ENCODE results near the gene CAPZB. TPM values are rescaled to one million over a fixed set of nuclear protein-coding genes. Genes with fewer than 3 reads are reported as not detected.

CAPZB gene
- polyA plus RNA-seq, 1 of the 3 experiments (the other 2 are of a cell fraction) = 122 TPM

DNA sequence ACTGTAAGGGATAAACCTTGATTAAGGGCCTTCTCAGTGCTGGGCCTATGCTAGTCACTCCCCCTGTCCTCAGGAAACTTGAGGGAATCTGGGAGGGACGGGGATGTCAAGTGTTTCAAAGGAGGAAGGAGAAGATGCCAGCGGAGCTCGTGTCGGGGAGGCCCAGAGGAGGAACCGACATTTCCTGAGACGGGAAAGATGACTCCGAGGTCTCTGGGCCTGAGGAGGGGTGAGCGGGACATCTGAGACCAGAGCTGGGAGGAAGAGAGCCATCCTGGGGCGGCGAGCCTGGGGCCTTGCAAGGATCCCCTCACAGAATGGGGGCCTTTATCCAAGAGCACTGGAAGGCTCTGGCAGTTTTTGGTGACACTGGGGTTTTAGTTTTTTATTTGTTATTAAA is 162.9 kb downstream of the CAPZB start (continued):
- TF ChIP-seq IRF3 (IDR thresholded peaks at IDR 0.05; ENCODE audit: low read depth, low read length) = no peak
- no peak for TF ChIP-seq RXRA (IDR thresholded peaks at IDR 0.05; ENCODE audit: borderline replicate concordance, low read depth)
- TF ChIP-seq, protein P1, sequence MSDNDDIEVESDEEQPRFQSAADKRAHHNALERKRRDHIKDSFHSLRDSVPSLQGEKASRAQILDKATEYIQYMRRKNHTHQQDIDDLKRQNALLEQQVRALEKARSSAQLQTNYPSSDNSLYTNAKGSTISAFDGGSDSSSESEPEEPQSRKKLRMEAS (IDR thresholded peaks at IDR 0.05; ENCODE audit: low read depth) = no peak
- TF ChIP-seq ELF1 (IDR thresholded peaks at IDR 0.05) = no peak
- TF ChIP-seq TCF12 (IDR thresholded peaks at IDR 0.05) = no peak

- peaks cover 20% of the 10 kb centered on the region for H3K79me2 ChIP-seq (ENCODE audit: insufficient read depth)
- peaks cover 8 to 16% of the 10 kb centered on the region in 2 experiments for H3K36me3 ChIP-seq (replicated peaks in 1 of 2; ENCODE audit: control insufficient read depth in 1 of 2, insufficient read depth in 2 of 2, low read length in 1 of 2)
- H4K20me1 ChIP-seq (ENCODE audit: insufficient read depth) = no peaks in the 10 kb centered on the region
- no peak for TF ChIP-seq NRF1 (IDR thresholded peaks at IDR 0.05; ENCODE audit: low read depth, low read length)
- TF ChIP-seq TAF1 (IDR thresholded peaks at IDR 0.05; ENCODE audit: borderline replicate concordance, low read depth, low read length) = no peak
- TF ChIP-seq EP300 (IDR thresholded peaks at IDR 0.05; ENCODE audit: borderline replicate concordance in 1 of 2, low read depth in 1 of 2, low read length in 1 of 2) = no peak
- no peak for TF ChIP-seq JUND (IDR thresholded peaks at IDR 0.05)
- TF ChIP-seq RAD21 (IDR thresholded peaks at IDR 0.05; ENCODE audit: low read length) = no peak
- WGBS (ENCODE audit: low lambda C conversion rate) = 91% methylated on average over 3 of the region's 3 CpGs
- H2AFZ ChIP-seq (ENCODE audit: low read depth) = no peak overlapping the region
- peaks cover 0 to 2% of the 10 kb centered on the region in 2 experiments; a peak in 1 of 4 replicates for H3K4me1 ChIP-seq (ENCODE audit: control insufficient read depth in 1 of 2, insufficient read depth in 2 of 2, low read depth in 1 of 2, low read length in 1 of 2)
- no peaks in the 10 kb centered on the region for H3K9me3 ChIP-seq
- no peaks in the 10 kb centered on the region for H3K27me3 ChIP-seq (ENCODE audit: insufficient read depth)
- H3K27ac ChIP-seq (ENCODE audit: low read depth in 2 of 2, low read length in 1 of 2) = no peak overlapping the region
- H3F3A ChIP-seq (replicated peaks; ENCODE audit: insufficient read depth) = no peaks in the 10 kb centered on the region
- DNase-seq = no peak
- no peak overlapping the region for H3K4me3 ChIP-seq (ENCODE audit: low read depth in 2 of 2, low read length in 1 of 2)
- H3K4me2 ChIP-seq = no peak overlapping the region
- no peaks in the 10 kb centered on the region for H3K9me2 ChIP-seq
- no peak overlapping the region for H3K9ac ChIP-seq
- POLR2A ChIA-PET = no interaction called here
- CTCF ChIA-PET = no interaction called here
These were observed 164.3 kb downstream of the CAPZB start for GRCh38 chr1:19321071-19321470.

GRCh38 chr1:19319196-19319595 is 166.1 kb downstream of the CAPZB start:
- POLR2A ChIA-PET = no interaction called here
- H3K9me3 ChIP-seq = no peaks in the 10 kb centered on the region
- H4K20me1 ChIP-seq (ENCODE audit: insufficient read depth) = no peaks in the 10 kb centered on the region
- peaks cover 6 to 16% of the 10 kb centered on the region in 2 experiments for H3K36me3 ChIP-seq (replicated peaks in 1 of 2; ENCODE audit: control insufficient read depth in 1 of 2, insufficient read depth in 2 of 2, low read length in 1 of 2)
- no peaks in the 10 kb centered on the region for H3K27me3 ChIP-seq (ENCODE audit: insufficient read depth)
- H3K4me3 ChIP-seq (ENCODE audit: low read depth in 2 of 2, low read length in 1 of 2) = no peak overlapping the region
- H3F3A ChIP-seq (replicated peaks; ENCODE audit: insufficient read depth) = no peaks in the 10 kb centered on the region
- no peak overlapping the region for H3K9ac ChIP-seq
- H3K79me2 ChIP-seq (ENCODE audit: insufficient read depth) = peaks cover 35% of the 10 kb centered on the region
- H3K4me1 ChIP-seq (ENCODE audit: control insufficient read depth in 1 of 2, insufficient read depth in 2 of 2, low read depth in 1 of 2, low read length in 1 of 2) = peaks cover 0 to 2% of the 10 kb centered on the region in 2 experiments; a peak in 1 of 4 replicates
- H3K4me2 ChIP-seq = no peak overlapping the region
- H3K27ac ChIP-seq (ENCODE audit: low read depth in 2 of 2, low read length in 1 of 2) = no peak overlapping the region
- WGBS (ENCODE audit: low lambda C conversion rate) = 85% methylated on average over 3 of the region's 3 CpGs
- no peak for DNase-seq
- H3K9me2 ChIP-seq = no peaks in the 10 kb centered on the region
- H2AFZ ChIP-seq (ENCODE audit: low read depth) = no peak overlapping the region
- CTCF ChIA-PET = no interaction called here
- TF ChIP-seq RAD21 (IDR thresholded peaks at IDR 0.05; ENCODE audit: low read length) (no peak), MEF2A (IDR thresholded peaks at IDR 0.05; ENCODE audit: borderline replicate concordance, low read depth) (no peak), IRF3 (IDR thresholded peaks at IDR 0.05; ENCODE audit: low read depth, low read length) (no peak), ELF1 (IDR thresholded peaks at IDR 0.05) (no peak), PBX3 (IDR thresholded peaks at IDR 0.05) (no peak), SIN3A (IDR thresholded peaks at IDR 0.05; ENCODE audit: borderline replicate concordance, low read depth, low read length) (no peak), CHD2 (IDR thresholded peaks at IDR 0.05; ENCODE audit: low read length, partially characterized antibody) (no peak)

Measured in SK-N-SH (cell line).